ENCODE measurements around the gene CCL17.

GRCh38 chr16:57391300-57391699 lies 13.3 kb upstream of the CCL17 start:
- no peak for TF ChIP-seq TSHZ1 (tag by site-specific recombination; IDR thresholded peaks at IDR 0.05; ENCODE audit: borderline replicate concordance)
- TF ChIP-seq, protein P1, sequence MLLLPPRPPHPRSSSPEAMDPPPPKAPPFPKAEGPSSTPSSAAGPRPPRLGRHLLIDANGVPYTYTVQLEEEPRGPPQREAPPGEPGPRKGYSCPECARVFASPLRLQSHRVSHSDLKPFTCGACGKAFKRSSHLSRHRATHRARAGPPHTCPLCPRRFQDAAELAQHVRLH (tag by site-specific recombination; IDR thresholded peaks at IDR 0.05): no peak
- TF ChIP-seq, protein P2, sequence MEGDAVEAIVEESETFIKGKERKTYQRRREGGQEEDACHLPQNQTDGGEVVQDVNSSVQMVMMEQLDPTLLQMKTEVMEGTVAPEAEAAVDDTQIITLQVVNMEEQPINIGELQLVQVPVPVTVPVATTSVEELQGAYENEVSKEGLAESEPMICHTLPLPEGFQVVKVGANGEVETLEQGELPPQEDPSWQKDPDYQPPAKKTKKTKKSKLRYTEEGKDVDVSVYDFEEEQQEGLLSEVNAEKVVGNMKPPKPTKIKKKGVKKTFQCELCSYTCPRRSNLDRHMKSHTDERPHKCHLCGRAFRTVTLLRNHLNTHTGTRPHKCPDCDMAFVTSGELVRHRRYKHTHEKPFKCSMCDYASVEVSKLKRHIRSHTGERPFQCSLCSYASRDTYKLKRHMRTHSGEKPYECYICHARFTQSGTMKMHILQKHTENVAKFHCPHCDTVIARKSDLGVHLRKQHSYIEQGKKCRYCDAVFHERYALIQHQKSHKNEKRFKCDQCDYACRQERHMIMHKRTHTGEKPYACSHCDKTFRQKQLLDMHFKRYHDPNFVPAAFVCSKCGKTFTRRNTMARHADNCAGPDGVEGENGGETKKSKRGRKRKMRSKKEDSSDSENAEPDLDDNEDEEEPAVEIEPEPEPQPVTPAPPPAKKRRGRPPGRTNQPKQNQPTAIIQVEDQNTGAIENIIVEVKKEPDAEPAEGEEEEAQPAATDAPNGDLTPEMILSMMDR (tag by site-specific recombination; IDR thresholded peaks at IDR 0.05): no peak
- TF ChIP-seq ZSCAN23 (tag by site-specific recombination; IDR thresholded peaks at IDR 0.05): no peak
- no peak for TF ChIP-seq ZNF518A (tag by site-specific recombination; conservative IDR thresholded peaks at IDR 0.05; ENCODE audit: low read depth)
- no peak for TF ChIP-seq PRDM2 (tag by site-specific recombination; IDR thresholded peaks at IDR 0.05; ENCODE audit: borderline replicate concordance)
- no peak for TF ChIP-seq ZNF146 (tag by site-specific recombination; IDR thresholded peaks at IDR 0.05)
- no peak for TF ChIP-seq REST (tag by site-specific recombination; IDR thresholded peaks at IDR 0.05)
- no peak for TF ChIP-seq ZNF133 (tag by site-specific recombination; IDR thresholded peaks at IDR 0.05)
- no peak for TF ChIP-seq ZBTB10 (tag by site-specific recombination; IDR thresholded peaks at IDR 0.05)
- TF ChIP-seq ZNF404 (tag by site-specific recombination; IDR thresholded peaks at IDR 0.05): no peak
- TF ChIP-seq SALL2 (tag by site-specific recombination; IDR thresholded peaks at IDR 0.05; ENCODE audit: borderline replicate concordance): no peak
